HG03060 (cell line): ENCODE data around the gene SH3GL3.

Source experiments
- ATAC-seq: cut with Tn5 transposase; IDR thresholded peaks from one replicate; pipeline ENCODE4 v1.9.1; 2021; ENCODE audit warnings: low read depth, moderate number of reproducible peaks; ENCODE audit not compliant: unreplicated experiment

SH3GL3 gene

DNA sequence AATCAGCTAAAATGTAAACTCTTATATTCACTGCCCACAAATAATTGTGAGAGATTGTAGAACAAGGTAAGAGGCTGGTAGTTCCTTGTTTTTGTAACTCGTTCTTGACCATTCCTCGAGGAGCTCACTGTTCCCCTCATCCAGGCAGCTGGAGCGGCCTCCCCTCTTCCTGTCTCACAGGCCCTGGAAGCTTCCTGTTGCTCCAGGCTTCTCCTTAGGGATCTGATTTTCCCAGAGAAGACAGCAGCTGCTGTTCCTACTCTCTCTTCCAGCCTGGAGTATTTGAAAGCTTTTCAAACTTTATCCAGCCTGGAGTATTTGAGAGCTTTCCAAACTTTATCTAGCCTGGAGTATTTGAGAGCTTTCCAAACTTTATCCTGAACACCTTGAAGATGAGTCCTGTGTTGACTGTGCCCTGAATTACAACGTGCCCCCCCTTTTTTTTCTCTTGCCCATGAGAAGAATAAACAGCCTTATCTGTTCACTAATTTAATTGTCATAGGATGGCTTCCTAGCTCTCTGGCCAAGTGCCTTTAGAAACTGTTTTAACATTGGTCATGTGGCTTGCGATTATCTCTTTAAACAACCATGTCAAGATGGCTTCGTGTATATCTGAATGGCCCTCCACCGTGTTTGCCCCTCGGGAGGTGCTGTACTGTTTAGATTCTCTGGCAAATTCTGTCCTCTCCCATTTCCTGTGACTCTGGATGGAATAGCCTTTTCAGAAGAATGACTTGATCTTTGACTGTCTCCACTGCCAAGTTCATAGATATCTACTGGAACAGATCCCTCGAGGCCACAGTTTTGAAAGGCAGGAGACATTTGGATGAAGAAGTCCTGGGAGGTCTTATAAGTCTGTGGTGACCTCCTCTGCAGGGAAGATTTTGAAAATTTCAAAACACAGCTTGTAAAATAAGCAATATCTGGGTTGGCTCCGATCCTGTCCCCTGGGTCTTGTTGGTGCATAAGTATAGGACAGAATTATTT is 211.6 kb downstream of the SH3GL3 start:
- ATAC-seq: no peak

DNA sequence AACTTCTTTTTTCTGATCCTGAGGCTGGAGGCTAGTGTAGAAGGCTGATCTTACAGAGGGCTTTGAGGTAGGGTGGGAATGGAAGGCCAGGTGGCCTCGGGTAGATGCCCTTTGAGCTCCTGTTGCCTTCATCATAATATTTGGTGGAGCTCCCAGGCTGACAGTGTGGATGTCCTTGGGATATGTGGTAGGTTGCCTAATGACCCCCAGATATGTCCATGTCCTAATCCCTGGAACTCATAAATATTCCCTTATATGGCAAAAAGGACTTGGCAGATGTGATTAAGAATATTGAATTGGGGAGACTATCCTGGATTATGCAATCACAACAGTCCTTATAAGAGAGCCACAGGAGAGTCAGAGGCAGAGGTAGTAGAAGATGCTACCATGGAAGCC is 212.3 kb downstream of the SH3GL3 start:
- ATAC-seq: no peak

DNA sequence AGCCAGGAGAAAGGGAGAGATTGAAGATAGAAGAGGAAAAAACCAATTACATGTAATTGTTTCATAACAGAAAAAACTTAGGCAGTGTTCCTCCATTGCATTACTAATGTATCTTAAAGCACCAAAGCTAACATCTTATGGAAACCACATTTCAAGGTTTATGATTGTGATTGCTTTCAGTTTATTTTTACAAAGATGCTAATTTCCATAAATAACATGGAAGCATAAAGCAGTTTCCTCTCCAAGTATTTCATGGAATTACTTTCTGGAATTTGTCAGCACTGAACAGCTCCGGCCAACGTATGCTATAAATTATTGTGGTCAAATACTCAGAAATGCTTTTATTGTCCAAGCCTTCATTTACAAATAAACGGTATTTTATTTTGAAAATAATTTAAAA is 218.3 kb downstream of the SH3GL3 start:
- ATAC-seq: no peak
